ENCODE results near the gene SLC35G6.

SLC35G6 gene

DNA sequence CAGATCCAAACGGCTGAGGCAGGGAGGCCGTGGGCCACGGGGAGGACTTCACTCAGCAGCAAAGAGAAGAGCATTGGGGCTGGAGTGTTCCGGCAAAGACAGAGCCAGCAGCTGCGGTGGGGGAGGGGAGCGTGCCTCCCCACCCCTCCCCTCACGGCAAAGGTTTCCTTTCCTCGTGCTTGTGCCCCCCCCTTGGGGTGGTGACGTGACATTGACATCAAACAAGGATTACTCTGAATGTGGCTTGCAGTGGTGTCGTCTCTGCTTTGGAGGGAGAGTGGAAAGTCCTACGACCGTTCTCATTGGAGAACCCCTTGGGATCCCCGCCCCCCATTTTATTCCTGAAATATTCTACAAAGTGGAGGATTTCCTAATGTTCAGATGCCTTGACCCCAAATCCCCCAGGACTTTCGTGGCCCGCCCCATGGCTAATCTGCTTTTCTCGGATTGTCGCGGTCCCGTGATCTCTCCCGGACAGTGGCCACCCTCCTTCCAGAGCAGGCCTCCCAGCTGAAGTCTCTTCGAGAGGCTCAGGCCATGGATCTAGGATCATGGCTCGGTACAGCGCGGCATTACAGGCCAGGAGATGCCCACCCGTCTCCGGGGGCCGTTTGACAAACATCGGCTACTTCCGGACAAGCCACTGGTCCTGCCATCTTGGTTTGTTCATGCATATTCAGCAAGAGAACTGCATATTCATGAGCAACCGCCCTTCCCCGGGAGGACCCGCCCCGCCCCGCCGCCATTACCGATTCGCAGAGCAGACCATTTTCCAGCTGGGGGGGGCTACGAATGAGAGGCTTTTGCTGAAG lies 2.2 kb downstream of the SLC35G6 start:
- H3K4me1 ChIP-seq (ENCODE audit: control insufficient read depth, low read length): peaks cover 49% of the 10 kb centered on the region
- H3K9me3 ChIP-seq (ENCODE audit: control insufficient read depth, insufficient read depth, low read length): no peaks in the 10 kb centered on the region
- TF ChIP-seq CTCF (IDR thresholded peaks at IDR 0.05; ENCODE audit: low read depth, low read length, poor library complexity, severe bottlenecking): no peak
- no peak for TF ChIP-seq EZH2phosphoT487 (IDR thresholded peaks at IDR 0.05; ENCODE audit: borderline replicate concordance, low read length)
- H3K9me2 ChIP-seq (replicated peaks; ENCODE audit: control insufficient read depth, low read length): no peaks in the 10 kb centered on the region
- H3K27me3 ChIP-seq (ENCODE audit: control insufficient read depth, low read length): no peaks in the 10 kb centered on the region
- H3F3A ChIP-seq (ENCODE audit: control insufficient read depth, insufficient read depth): peaks cover 3% of the 10 kb centered on the region; the same call in 1 of the 2 replicates
- H3K4me3 ChIP-seq (ENCODE audit: low read length): peak overlapping the region; percentile 84
- peak overlapping the region; percentile 84 for H3K27ac ChIP-seq (ENCODE audit: low read depth, low read length)
- peaks cover 15% of the 10 kb centered on the region for H4K20me1 ChIP-seq (ENCODE audit: control insufficient read depth, insufficient read depth, low read depth, low read length)
- peaks cover 51% of the 10 kb centered on the region for H3K79me2 ChIP-seq (ENCODE audit: control insufficient read depth, low read length)
- H3K36me3 ChIP-seq (ENCODE audit: control insufficient read depth, low read length): peaks cover 26% of the 10 kb centered on the region
- H3K4me2 ChIP-seq (ENCODE audit: low read length): peak overlapping the region; percentile 82

DNA sequence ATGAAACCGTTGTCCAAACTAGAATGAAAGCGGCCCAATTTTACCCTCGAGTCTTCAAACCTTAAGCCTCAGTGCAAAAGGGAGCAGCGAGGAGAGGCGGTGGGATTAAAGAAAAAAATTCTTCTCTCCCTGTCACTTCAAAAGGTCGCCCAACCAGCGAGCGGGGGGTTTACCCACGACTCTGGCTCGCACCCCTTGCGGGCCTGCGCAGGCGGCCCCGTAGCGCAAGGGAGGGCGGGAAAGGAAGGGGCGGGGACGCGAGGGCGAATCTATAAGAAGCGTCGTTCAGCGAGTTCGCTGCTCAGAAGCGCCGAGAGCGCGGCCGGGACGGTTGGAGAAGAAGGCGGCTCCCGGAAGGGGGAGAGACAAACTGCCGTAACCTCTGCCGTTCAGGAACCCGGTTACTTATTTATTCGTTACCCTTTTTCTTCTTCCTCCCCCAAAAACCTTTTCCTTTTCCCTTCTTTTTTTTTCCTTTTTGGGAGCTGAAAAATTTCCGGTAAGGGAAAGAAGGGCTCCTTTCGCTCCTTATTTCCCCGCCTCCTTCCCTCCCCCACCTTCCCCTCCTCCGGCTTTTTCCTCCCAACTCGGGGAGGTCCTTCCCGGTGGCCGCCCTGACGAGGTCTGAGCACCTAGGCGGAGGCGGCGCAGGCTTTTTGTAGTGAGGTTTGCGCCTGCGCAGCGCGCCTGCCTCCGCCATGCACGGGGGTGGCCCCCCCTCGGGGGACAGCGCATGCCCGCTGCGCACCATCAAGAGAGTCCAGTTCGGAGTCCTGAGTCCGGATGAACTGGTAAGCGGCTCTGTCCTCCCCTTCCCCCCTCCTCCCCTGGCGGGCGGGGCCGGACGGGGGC lies 3.0 kb downstream of the SLC35G6 start, which contains the start of gene POLR2A:
POLR2A (plus strand) TSS at position 300 of the 852 bp plus-strand sequence.
- H3K36me3 ChIP-seq (ENCODE audit: control insufficient read depth, low read length): peaks cover 32% of the 10 kb centered on the region
- no peaks in the 10 kb centered on the region for H3K9me2 ChIP-seq (replicated peaks; ENCODE audit: control insufficient read depth, low read length)
- no peaks in the 10 kb centered on the region for H3K27me3 ChIP-seq (ENCODE audit: control insufficient read depth, low read length)
- peaks cover 6% of the 10 kb centered on the region; the same call in 1 of the 2 replicates for H3F3A ChIP-seq (ENCODE audit: control insufficient read depth, insufficient read depth)
- H3K27ac ChIP-seq (ENCODE audit: low read depth, low read length): peak within 1 kb of the TSS; percentile 84
- no peaks in the 10 kb centered on the region for H3K9me3 ChIP-seq (ENCODE audit: control insufficient read depth, insufficient read depth, low read length)
- peaks cover 52% of the 10 kb centered on the region for H3K4me1 ChIP-seq (ENCODE audit: control insufficient read depth, low read length)
- peaks cover 21% of the 10 kb centered on the region for H4K20me1 ChIP-seq (ENCODE audit: control insufficient read depth, insufficient read depth, low read depth, low read length)
- no peak for TF ChIP-seq CTCF (IDR thresholded peaks at IDR 0.05; ENCODE audit: low read depth, low read length, poor library complexity, severe bottlenecking)
- no peak for TF ChIP-seq EZH2phosphoT487 (IDR thresholded peaks at IDR 0.05; ENCODE audit: borderline replicate concordance, low read length)
- peak within 1 kb of the TSS; percentile 82 for H3K4me2 ChIP-seq (ENCODE audit: low read length)
- H3K79me2 ChIP-seq (ENCODE audit: control insufficient read depth, low read length): peaks cover 52% of the 10 kb centered on the region
- peak within 1 kb of the TSS; percentile 84 for H3K4me3 ChIP-seq (ENCODE audit: low read length)

GRCh38 chr17:7484919-7485377 lies 3.7 kb downstream of the SLC35G6 start:
- no peaks in the 10 kb centered on the region for H3K9me3 ChIP-seq (ENCODE audit: control insufficient read depth, insufficient read depth, low read length)
- H3K9me2 ChIP-seq (replicated peaks; ENCODE audit: control insufficient read depth, low read length): no peaks in the 10 kb centered on the region
- H3K4me2 ChIP-seq (ENCODE audit: low read length): peak overlapping the region; percentile 82
- H3K36me3 ChIP-seq (ENCODE audit: control insufficient read depth, low read length): peaks cover 37% of the 10 kb centered on the region
- H3K4me1 ChIP-seq (ENCODE audit: control insufficient read depth, low read length): peaks cover 49% of the 10 kb centered on the region
- no peaks in the 10 kb centered on the region for H3K27me3 ChIP-seq (ENCODE audit: control insufficient read depth, low read length)
- peak overlapping the region; percentile 84 for H3K27ac ChIP-seq (ENCODE audit: low read depth, low read length)
- H3K79me2 ChIP-seq (ENCODE audit: control insufficient read depth, low read length): peaks cover 56% of the 10 kb centered on the region
- peaks cover 21% of the 10 kb centered on the region for H4K20me1 ChIP-seq (ENCODE audit: control insufficient read depth, insufficient read depth, low read depth, low read length)
- peaks cover 6% of the 10 kb centered on the region; the same call in 1 of the 2 replicates for H3F3A ChIP-seq (ENCODE audit: control insufficient read depth, insufficient read depth)
- H3K4me3 ChIP-seq (ENCODE audit: low read length): peak overlapping the region; percentile 84
- peak; percentile 26 for TF ChIP-seq CTCF (IDR thresholded peaks at IDR 0.05; ENCODE audit: low read depth, low read length, poor library complexity, severe bottlenecking)
- TF ChIP-seq EZH2phosphoT487 (IDR thresholded peaks at IDR 0.05; ENCODE audit: borderline replicate concordance, low read length): no peak
